Activated effector memory CD4-positive, alpha-beta T cell treated with anti-CD3 and anti-CD28 coated beads, Interleukin-2, amount 50 U/mL, for 16 hours (primary cell): ENCODE measurements around the gene PDCD4.
"Not testable (repeated sequence)": the region's sequence is repeated elsewhere in the genome, so short reads cannot be mapped to it uniquely, and the experiment has no call there.

Experiments used
- DNase-seq: peaks from one replicate; pipeline ENCODE4 v3.0.0-alpha.2; 2020

PDCD4 gene

DNA sequence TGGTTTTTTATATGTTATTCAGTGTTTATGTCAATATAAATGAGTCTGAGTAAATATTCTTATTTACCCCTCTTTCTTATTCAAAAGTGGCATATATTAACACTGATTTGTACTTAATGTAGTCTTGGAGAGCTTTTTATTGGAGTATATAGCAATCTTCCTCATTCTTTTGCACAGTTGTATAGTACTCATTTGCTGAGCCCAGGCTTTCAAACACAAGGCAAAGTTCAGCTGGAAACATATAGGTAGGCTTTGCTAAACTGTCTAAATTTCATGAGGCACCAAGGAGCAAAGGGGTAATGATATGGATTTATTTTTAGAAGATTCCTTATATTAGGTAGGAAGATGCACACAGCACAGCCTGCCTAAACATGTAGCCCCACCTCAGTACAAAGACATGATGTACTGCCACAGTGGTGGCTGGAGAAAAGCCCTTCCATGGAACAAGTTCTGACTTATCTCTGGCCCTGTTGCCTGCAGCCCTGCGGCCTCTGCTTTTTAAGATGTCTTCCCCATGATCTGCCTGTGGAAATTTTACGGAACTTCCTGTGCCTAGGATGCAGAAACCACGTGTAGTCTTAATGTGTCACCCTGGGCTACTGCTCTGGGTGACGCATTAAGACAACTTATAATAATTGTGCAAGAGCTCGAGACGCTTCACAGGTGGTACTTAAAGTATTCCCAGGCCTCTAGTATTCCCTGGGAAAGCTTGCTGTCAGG, 9.6 kb upstream of the PDCD4 start:
- DNase-seq = no peak

DNA sequence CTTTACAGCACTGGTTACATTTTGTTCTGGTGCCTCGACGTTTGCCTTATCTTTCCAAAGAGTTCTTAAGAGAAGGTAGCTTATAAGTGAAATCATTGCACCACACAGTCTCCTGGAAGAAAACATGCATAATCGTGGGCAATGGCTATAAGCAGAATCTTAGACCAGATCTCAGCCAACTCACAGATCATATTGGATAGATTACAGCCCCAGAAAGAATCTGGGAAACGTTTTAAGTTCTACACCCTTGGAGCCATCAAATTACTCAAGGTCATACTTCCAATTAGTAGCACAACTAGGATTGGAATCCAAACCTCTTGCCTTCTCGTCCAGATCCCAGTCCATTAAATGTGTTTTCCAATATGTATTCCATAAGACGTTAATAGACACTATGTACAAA, 8.8 kb upstream of the PDCD4 start:
- no peak for DNase-seq

- DNase-seq = no peak
These were observed 8.4 kb upstream of the PDCD4 start for GRCh38 chr10:110863361-110863760.

DNA sequence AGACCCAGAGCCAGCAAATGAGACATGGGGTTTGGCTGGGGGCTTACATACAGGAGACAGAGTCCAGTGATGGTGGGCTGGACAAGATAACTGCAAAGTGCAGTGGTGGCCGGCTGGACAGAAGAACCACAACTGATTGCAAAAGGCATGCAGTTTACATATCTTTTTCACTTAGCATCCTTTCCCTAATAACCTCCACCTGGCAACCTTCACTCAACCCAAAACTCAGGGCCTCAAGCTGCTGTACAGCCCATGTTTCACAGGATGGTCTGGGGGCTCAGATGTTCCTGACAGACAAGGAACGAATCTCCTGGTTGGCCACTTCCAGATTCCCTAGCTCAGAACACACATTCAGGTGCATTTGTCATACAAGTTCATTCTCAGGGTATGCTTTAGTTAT, 7.8 kb upstream of the PDCD4 start:
- DNase-seq = no peak

DNA sequence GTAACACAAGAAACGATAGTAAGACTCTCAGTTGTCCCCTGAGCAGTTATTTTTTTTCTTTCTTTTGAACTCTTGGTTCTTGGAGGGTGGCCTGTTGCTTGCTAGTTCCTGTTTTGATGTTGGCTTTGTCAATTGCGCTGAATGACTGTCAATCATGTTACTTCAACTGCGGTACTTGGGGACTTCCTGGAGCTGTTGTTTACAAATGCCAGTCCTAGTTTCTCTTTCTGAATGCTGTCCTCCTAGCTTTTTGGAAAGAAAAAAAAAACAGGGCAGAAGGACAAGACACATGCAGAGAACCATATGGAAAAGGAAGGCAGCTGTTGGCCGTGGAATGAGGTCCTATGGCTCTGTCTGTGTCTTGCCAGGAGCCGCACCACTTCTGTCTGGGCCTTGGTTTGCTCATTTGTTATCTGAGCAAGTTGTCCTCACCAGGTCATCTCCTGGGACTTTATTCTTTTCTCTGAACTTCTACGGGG, 7.0 kb upstream of the PDCD4 start:
- DNase-seq = peak; percentile 71

- no peak for DNase-seq
These were observed 6.4 kb upstream of the PDCD4 start for GRCh38 chr10:110865186-110865808.

GRCh38 chr10:110865809-110866482, 5.8 kb upstream of the PDCD4 start:
- DNase-seq = no peak

GRCh38 chr10:110867011-110867806, 4.5 kb upstream of the PDCD4 start:
- DNase-seq = not testable (repeated sequence)

GRCh38 chr10:110867807-110868465, 3.8 kb upstream of the PDCD4 start:
- no peak for DNase-seq

DNA sequence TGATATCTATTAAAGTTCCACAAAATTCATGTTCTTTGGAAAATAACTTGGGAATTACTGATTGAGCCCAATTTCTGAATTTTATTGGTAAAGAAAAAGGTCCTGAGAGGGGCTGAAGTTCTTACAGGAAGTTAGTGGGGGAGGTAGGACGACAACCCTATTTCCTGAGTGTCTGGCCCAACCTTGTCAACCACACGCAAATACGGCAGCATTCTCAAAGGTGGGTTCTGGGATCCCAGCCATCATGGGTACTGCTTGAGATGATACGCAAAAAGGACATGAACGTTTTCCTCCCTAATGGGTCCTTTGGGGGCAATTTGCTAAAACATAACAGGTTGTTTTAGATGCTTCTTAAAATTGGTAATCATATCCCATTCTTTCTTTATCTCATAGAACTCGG, 2.7 kb upstream of the PDCD4 start:
- peak; percentile 76 for DNase-seq

DNA sequence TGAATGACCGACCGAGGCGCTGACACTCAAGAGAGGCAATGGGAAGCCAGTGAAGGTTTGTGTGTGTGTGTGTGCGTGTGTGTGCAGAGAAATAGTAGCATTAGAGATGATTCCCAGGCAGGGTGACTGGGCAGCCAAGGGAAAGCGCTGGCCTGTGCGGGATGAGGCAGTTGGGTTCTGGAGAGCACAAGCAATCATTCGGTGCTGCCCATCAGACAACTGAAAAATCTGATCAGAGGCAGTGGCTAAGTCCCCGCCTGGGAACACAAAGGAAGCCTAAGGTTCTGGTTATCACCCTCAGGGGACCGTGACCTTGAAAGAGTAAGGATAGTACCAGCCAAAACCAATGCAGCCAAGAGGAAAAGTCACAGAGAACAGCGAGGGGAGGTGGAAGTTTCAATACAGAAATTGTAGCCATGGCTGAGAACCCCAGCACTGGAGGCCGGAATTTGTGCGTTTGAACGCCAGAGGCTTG, 868 bp upstream of the PDCD4 start:
- no peak for DNase-seq

GRCh38 chr10:110872145-110872983, 636 bp downstream of the PDCD4 start:
- peak; percentile 90 for DNase-seq

DNA sequence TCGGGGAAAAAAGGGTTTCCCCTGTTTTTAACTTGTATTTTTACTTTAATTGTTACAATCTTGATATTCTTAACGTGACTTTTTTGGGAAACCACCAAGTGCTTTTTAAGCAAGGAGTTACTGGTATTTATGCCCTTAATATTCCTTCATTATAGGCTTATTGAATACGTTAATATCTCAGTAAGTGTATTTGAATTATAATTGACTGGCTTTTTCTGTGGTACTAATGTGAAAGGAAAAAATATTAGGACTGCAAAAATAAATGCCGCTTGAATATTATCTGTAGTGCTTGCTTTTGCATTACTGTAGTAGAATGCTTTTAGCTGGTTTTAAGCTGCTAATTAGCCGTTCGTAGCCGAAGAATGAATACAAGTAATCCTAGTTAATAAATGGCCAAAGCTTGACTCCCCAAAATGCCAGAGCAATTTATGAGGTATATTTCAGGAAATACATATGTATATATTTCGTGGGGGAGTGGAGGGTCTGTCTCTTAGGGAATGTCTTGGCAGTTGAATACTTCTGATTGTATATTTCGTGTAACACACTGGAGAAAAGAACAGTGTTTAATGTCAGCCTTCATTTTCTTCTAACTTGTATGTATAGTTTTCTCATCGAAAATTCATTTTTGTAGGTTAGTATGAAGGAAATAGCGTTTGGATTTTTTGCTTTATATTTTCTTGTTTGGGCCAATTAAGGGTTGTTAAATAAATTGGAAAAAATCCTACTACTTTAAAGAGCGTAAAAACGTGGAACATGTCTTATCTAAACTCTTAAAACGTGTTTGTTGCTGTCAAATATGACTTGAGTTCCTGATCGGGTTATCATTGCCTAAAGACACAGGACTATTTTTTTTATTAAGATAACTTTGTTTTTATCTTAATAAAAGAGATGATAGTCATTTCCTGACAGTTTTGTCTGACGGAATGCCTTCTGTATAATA, 1.5 kb downstream of the PDCD4 start:
- no peak for DNase-seq

DNA sequence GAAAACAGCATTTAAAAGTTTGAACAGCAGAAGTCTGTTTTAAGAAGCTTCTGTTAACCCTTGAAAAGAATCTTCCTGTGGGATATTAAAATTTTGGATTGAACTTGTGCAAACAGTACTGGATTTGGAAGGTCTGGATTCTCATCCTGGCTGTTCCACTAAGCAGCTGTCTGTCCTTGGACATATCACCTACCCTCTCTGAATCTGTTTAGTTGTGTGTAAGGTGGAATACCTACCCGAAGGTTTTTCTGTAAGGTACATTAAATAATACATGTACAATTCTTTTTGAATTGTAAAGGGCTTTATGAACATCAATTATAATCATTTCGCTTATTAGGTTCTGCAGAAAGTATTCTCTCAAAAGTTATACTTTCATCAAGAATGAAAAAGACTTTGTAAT, 2.2 kb downstream of the PDCD4 start:
- no peak for DNase-seq

DNA sequence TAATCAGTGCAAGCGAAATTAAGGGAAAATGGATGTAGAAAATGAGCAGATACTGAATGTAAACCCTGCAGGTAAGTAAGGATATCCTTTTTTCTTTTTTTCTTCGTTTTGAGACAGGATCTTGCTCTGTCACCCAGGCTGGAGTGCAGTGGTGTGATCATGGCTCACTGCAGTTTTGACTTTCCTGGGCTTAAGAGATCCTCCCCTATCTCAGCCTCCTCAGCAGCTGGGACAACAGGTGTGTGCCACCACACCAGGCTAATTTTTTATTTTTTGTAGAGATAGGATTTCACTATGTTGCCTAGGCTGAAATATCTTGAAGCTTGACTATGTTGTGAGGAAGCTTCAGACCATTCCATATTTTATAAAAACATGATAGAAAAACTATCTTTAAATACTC, 4.3 kb downstream of the PDCD4 start:
- DNase-seq = no peak

DNA sequence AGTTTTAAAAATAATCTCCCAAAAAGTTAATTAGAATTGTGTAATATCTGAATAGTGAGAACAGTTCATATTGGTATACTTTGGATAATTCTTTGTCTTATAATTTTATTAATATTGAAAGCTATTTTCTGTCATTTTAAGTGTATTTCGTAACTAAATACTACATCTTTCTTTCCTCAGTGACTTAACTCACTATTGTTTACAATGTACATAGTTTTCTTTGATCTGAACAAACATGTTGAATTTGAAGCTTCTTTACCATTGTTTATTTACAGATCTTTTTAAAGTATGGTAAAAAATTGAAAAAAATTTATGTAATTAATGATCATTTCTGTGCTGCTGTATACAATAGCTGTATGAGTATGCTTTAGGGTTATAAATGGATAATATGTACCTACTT, 5.1 kb downstream of the PDCD4 start:
- DNase-seq = no peak

- DNase-seq = no peak
These were observed 8.3 kb downstream of the PDCD4 start for GRCh38 chr10:110880012-110880411.

- DNase-seq = no peak
These were observed 9.5 kb downstream of the PDCD4 start for GRCh38 chr10:110881247-110881646.

- no peak for DNase-seq
These were observed 10.2 kb downstream of the PDCD4 start for GRCh38 chr10:110881905-110882304.

- no peak for DNase-seq
These were observed 12.2 kb downstream of the PDCD4 start for GRCh38 chr10:110883924-110884323.
